GM18505 (cell line): ENCODE results near the gene RBM26.

ENCODE experiments used
- ATAC-seq: cut with Tn5 transposase; IDR thresholded peaks from one replicate; pipeline ENCODE4 v1.9.1; 2021; ENCODE audit not compliant: unreplicated experiment
- POLR2A ChIP-seq: IDR thresholded peaks from 4 replicates; pipeline ENCODE4 v1.6.1; 2011; ENCODE audit warnings: borderline replicate concordance; ENCODE audit not compliant: insufficient read depth, insufficient read length; ENCODE audit errors: extremely low read depth

Gene RBM26

DNA sequence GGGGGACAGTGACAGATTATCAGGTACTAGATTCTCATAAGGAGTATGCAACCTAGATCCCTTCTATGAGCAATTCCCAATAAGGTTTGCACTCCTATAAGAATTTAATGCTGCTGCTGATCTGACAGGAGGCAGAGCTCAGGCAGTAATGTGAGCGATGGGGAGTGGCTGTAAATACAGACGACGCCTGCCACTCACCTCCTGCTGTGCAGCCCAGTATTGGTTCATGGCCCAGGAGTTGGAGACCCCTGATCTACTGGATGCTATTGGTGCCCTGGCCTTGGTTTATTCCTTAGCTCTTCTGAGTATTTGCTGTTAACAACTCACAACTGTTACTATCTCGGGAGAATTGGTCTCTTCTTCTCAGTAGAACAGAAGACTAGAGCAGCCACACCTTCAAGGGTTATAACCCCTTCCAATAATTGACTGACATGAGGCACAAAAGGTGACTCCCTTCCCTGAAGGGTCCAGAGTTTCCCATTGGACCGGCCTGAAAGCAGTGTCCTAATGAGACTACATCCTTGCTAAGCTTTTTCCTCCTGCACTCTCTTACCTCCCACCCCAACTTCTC lies 35.0 kb upstream of the RBM26 start:
- ATAC-seq, result no peak
- no peak for TF ChIP-seq POLR2A

DNA sequence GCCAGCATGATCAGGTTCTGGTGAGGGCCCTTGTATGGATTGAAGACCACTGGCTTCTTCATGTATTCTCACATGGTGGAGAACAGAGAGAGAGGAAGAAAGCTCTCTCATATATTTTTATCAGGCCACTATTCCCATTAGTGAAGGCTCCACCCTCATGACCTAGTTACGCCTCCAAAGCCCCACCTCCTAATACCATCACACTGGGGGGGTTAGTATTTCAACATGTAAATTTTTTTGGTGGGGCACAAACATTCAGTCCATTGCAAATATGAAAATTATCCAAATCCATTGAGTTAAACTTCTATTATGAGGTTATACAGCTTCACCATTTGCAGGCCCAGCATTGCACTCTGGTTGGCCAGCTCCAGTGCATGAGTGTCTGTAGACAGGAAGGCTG lies 33.2 kb upstream of the RBM26 start:
- no peak for TF ChIP-seq POLR2A
- no peak for ATAC-seq

DNA sequence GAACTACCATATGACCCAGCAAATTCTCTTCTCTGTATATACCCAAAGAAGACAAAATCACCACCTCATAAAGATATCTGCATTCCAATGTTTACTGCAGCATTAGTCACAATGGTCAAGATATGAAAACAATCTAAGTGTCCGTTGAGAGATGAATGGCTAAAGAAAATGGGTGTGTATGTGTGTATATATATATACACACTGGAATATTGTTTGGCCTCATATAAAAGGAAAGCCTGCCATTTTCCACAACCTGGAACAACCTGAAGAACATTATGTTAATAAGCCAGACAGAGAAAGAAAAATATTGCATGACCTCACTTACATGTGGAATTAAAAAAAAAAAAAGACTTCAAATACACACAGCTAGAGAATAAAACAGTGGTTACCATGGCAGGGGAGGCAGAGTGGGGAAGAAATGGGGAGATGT lies 29.5 kb upstream of the RBM26 start:
- ATAC-seq, result no peak

DNA sequence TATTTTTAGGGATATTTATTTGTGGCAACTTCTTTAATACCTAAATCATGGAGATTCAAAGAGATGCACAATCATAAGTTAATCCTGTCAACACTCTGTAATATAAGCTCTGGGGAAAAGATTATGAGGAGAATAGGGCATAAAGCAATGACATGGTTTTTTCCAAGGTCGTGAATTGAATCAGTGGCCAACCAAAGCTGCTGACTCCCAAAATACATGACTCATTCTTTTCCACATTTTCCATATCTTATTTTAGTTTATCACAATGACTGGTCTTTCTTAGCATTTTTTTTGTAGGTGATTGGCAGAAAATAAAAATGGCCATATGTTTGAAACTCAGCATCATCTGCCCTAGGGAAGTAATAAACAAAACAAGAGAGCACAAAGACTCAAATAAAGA lies 28.5 kb upstream of the RBM26 start:
- no peak for ATAC-seq
- no peak for TF ChIP-seq POLR2A

More for the DNA sequence above, 29.5 kb upstream of the RBM26 start:
- no peak for TF ChIP-seq POLR2A

DNA sequence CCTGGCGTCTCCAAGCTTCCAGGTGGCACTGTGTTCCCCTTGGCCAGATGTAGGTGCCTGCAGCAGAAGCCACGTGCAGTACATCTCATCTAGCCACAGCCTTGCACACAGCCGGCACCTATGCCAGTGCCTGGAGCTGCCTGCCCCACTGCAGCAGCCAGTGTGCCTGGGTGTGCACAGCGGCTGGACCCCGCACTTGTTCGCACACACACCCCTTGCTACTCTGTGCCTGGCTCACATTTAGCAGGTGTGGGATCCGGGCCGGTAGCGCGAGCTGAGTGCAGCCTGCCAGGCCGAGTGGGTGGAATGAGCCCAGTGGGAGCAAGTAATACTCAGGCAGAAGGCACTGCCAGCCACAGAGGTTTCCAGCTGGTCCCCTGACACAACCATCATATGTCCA lies 26.9 kb upstream of the RBM26 start:
- no peak for ATAC-seq
- TF ChIP-seq POLR2A, result no peak

DNA sequence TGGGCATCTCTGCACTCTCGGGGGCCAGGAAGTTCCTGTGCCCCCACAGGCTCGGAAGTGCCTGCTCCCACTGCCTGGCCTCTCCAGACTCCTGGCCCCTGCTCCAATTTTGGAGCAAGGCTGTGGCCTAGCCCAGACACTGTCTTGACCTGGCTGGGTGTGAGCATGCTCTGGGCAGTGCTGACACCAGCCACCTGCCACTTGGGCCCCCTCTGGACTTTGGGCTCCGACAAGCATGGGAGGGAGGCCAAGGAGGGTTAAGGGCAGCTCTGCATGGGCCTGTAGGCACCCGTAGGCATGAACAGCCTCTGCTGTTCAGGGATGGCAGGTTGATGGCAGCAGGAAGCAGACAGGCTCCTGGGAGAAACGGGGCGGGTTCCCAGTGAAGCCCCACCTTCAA lies 26.0 kb upstream of the RBM26 start:
- no peak for TF ChIP-seq POLR2A
- no peak for ATAC-seq

DNA sequence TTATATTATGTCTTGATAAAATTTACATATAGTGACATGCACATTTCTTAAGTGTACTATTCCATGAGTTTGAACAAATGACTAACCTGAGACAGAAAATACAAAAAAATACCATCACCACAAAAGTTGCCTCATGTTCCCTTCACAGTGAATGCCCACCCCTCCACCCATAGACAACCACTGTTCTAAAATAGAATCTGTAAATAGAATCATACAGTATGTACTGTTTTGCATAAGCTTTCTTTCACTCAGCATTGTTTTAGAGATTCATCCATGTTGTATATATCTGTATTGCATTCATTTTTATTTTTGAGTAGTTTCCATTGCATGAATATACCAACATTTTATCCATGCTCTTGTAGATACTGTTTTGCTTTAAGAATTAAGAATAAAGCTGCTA lies 23.3 kb upstream of the RBM26 start:
- no peak for TF ChIP-seq POLR2A
- ATAC-seq, result peak; percentile 63

DNA sequence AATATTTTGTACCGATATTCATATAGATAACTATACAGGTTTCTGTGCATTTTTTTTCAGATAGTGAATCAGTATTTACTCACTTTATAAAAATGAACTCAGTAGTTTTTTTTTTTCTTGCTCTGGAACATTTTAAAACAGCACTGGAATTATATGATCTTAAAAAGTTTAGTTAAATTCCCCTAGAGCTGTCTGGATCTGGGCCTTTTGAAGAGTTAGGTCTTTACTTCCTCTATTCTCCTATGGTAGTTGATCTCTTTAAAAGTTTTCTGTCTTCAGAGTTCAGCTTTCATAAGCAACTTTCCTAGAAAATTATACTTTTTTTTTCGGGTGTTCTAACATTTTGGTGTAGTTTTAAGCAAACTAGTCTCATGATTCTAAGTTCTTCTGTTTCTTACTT lies 21.8 kb upstream of the RBM26 start:
- ATAC-seq, result no peak
- no peak for TF ChIP-seq POLR2A

DNA sequence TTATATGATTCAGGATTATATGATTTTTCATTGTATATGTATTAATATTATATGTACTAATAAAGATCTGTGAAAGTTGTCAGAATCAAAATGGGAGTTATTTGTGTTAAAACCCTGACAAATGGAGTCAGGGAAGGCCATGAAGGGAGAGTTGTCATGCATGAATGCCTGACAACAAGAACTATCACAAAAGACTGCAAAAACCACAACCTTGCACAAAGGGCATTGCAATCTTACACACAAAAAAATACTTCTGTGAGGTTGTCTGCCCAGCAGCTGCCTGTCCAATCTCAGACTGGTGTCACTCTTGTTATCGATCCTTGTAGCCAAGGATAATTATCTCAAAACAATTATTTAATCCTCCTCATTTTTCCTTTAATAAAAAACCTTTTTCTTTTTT lies 21.2 kb upstream of the RBM26 start:
- TF ChIP-seq POLR2A, result no peak
- ATAC-seq, result no peak

DNA sequence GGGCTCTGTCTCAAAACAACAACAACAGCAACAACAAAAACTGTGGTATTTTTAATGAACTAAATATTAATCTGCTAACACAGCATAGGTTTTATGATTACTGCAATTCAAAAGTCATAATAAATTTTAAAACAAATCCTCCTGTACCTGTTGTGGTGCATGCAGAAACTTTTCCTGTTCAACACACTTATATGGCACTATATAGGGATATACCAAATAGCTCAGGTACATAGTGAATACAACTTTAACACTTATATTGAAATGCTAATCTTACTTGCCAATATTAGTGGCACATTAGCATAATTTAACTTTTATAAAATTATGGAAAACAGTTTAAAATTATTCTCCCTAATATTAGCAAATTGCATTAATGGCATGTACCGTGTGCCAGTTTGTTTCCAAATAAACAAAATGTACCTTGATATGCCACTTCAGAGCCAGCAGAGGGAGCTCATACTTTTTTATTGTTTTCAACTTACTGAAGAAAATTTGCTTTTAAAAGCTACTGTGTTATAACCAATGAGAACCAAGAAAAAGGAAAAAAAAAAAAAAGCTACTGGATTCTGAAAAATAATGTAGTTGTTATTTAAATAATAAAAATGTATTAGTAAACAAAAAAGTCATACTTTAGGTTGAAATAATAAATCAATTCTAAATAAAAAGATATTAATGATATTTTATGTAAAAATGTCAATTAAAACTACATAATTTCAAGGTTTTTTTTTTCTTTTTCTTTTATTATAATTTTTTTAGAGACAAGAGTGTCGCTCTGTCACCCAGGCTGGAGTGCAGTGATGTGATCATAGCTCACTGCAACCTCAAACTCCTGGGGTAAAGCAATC lies 18.0 kb upstream of the RBM26 start:
- peak; percentile 51 for ATAC-seq
- TF ChIP-seq POLR2A, result no peak

DNA sequence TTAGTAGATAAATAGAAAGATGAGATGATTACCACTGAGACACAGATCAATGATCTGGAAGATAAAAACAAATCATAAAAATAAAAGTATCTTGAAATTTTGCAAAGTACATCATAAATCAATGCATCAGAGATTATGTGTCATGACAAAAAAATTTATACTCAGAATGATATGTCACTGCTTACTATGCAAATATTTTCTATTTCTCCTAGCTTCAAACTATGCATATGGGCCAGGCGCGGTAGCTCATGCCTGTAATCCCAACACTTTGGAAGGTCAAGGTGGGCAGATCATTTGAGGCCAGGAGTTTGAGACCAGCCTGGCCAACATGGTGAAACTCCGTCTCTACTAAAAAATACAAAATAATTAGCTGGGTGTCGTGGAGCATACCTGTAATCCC lies 17.3 kb upstream of the RBM26 start:
- no peak for TF ChIP-seq POLR2A
- ATAC-seq, result no peak

DNA sequence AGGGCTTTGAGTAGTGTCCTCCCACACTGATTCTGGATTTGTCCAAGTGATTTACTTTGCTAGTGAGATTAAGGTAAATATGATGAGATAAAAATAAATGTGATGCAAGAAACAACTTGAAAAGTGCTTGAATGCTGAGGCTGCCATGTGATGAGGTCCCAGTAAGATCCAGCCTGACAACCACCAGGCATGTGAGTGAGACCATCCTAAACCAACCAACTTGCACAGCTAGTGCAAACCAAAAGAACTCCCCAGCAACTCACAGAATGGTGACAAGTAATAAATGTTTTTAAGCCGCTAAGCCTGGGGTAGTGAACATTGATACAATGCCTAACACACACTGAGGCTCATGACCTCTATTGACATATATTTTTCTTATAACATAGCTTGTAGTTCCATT lies 13.3 kb upstream of the RBM26 start:
- ATAC-seq, result no peak
- TF ChIP-seq POLR2A, result no peak

DNA sequence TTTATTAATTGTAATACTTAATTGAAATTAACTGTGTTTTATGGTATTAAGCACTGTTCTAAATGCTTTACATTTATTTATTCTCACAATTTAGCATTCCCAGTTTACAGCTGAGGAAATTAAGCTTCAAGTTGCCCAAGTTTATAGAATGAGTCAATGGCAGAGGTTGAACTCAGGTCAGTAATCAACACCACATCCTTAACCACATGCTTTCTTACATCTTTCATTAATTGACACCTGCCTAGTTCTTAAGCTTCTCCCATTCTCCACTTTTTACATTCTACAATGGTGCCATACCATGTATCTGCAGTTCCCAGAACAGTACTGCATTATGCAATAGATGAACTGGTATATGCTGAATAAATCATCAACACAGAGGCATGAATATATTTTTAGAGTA lies 11.7 kb upstream of the RBM26 start:
- no peak for ATAC-seq
- no peak for TF ChIP-seq POLR2A

DNA sequence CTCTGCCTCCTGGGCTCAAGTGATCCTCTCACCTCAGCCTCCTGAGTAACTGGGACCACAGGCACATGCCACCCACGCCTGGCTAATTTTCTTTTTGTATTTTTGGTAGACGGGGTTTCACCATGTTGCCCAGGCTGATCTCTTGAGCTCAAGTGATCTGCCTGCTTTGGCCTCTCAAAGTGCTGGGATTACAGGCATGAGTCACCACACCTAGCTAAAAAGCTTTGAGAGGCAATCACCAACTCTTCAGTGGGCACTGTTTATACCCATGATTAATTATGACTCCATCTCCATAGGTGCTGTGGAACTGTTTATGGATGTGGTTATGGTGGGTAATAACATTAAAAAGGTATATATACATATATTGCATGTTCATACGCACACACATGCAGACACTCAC lies 7.5 kb upstream of the RBM26 start:
- TF ChIP-seq POLR2A, result no peak
- no peak for ATAC-seq
